Measurements from ENCODE around the gene ADAD2.

The ADAD2 gene

DNA sequence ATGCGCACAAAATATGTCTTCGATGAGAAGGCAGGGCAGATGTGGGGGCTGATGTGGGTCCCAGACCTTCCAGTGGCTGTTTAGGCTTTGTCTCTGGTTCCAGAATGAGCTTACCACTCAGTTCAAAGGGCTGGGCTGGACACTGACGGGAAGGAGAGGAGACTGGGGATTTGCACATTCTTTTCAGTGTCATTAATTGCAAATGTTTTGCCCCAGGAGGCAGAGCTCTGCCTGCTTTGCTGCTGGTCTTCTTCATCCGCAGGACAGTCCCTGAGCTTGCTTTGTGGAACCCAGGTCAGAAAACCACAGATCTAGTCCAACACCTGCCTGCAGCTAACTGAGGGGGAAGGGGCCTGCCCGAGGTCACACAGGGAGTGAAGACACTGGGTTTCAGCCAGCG is 28.0 kb downstream of the ADAD2 start:
- Histone ChIP-seq H2AFZ (ENCODE audit: low read length) (no peak overlapping the region), H3K36me3 (replicated peaks; ENCODE audit: insufficient read depth, low read length) (no peaks in the 10 kb centered on the region), H3F3A (ENCODE audit: insufficient read depth, low read length) (no peaks in the 10 kb centered on the region), H3K4me1 (ENCODE audit: low read length) (no peaks in the 10 kb centered on the region), H3K27me3 (replicated peaks; ENCODE audit: insufficient read depth, low read length) (peaks cover 50% of the 10 kb centered on the region), H3K27ac (ENCODE audit: low read length) (no peak overlapping the region), H3K79me2 (ENCODE audit: low read length) (no peaks in the 10 kb centered on the region), H3K4me2 (ENCODE audit: low read depth, low read length) (no peak overlapping the region), H3K4me3 (ENCODE audit: low read length) (no peak overlapping the region), H3K9ac (ENCODE audit: low read length) (no peak overlapping the region), H4K20me1 (ENCODE audit: insufficient read depth, low read length) (no peaks in the 10 kb centered on the region), H3K9me2 (replicated peaks; ENCODE audit: insufficient read depth, low read length) (no peaks in the 10 kb centered on the region), H3K9me3 (replicated peaks; ENCODE audit: insufficient read depth, low read length) (no peaks in the 10 kb centered on the region)
- no peak for DNase-seq
- no peak for TF ChIP-seq EZH2phosphoT487 (IDR thresholded peaks at IDR 0.05; ENCODE audit: low read length)
- TF ChIP-seq, protein P1, sequence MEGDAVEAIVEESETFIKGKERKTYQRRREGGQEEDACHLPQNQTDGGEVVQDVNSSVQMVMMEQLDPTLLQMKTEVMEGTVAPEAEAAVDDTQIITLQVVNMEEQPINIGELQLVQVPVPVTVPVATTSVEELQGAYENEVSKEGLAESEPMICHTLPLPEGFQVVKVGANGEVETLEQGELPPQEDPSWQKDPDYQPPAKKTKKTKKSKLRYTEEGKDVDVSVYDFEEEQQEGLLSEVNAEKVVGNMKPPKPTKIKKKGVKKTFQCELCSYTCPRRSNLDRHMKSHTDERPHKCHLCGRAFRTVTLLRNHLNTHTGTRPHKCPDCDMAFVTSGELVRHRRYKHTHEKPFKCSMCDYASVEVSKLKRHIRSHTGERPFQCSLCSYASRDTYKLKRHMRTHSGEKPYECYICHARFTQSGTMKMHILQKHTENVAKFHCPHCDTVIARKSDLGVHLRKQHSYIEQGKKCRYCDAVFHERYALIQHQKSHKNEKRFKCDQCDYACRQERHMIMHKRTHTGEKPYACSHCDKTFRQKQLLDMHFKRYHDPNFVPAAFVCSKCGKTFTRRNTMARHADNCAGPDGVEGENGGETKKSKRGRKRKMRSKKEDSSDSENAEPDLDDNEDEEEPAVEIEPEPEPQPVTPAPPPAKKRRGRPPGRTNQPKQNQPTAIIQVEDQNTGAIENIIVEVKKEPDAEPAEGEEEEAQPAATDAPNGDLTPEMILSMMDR (IDR thresholded peaks at IDR 0.05; ENCODE audit: low read length), result no peak
- no peak for TF ChIP-seq EZH2 (optimal IDR thresholded peaks at IDR 0.05; ENCODE audit: low read depth, low read length)

- Histone ChIP-seq H3K4me2 (ENCODE audit: low read depth, low read length) (no peak overlapping the region), H3K9ac (ENCODE audit: low read length) (no peak overlapping the region), H3K79me2 (ENCODE audit: low read length) (no peaks in the 10 kb centered on the region), H3F3A (ENCODE audit: insufficient read depth, low read length) (no peaks in the 10 kb centered on the region), H3K4me3 (ENCODE audit: low read length) (no peak overlapping the region), H3K27ac (ENCODE audit: low read length) (no peak overlapping the region), H3K36me3 (replicated peaks; ENCODE audit: insufficient read depth, low read length) (no peaks in the 10 kb centered on the region), H3K27me3 (replicated peaks; ENCODE audit: insufficient read depth, low read length) (peaks cover 64% of the 10 kb centered on the region), H3K4me1 (ENCODE audit: low read length) (no peaks in the 10 kb centered on the region), H3K9me2 (replicated peaks; ENCODE audit: insufficient read depth, low read length) (no peaks in the 10 kb centered on the region), H4K20me1 (ENCODE audit: insufficient read depth, low read length) (no peaks in the 10 kb centered on the region), H3K9me3 (replicated peaks; ENCODE audit: insufficient read depth, low read length) (no peaks in the 10 kb centered on the region), H2AFZ (ENCODE audit: low read length) (no peak overlapping the region)
- TF ChIP-seq EZH2 (optimal IDR thresholded peaks at IDR 0.05; ENCODE audit: low read depth, low read length) (no peak), EZH2phosphoT487 (IDR thresholded peaks at IDR 0.05; ENCODE audit: low read length) (no peak)
- TF ChIP-seq, protein P1 (IDR thresholded peaks at IDR 0.05; ENCODE audit: low read length), result no peak
- no peak for DNase-seq
Measured at GRCh38 chr16:84220851-84221250, 29.9 kb downstream of the ADAD2 start.

DNA sequence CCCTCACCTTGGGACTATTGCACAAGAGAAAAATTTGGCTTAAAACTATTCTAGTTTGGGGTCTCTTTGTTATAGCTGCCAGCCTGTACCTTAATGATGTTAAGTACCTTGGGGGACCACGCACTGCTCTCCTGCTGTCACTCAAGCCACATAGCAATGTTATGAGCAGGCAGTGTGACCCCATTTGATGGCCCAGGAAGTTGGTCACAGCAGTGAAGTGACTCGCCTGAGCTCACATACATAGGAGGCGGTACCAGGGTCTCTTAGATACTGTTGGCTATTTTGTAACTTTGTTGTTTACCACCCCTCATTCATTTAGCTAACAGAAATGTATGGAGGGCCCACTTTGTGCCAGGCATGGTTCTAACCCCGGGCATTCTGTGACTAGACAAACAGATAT is 32.5 kb downstream of the ADAD2 start:
- Histone ChIP-seq H3K9me2 (replicated peaks; ENCODE audit: insufficient read depth, low read length) (no peaks in the 10 kb centered on the region), H3F3A (ENCODE audit: insufficient read depth, low read length) (no peaks in the 10 kb centered on the region), H4K20me1 (ENCODE audit: insufficient read depth, low read length) (no peaks in the 10 kb centered on the region), H3K79me2 (ENCODE audit: low read length) (no peaks in the 10 kb centered on the region), H3K27me3 (replicated peaks; ENCODE audit: insufficient read depth, low read length) (peaks cover 70% of the 10 kb centered on the region), H3K4me2 (ENCODE audit: low read depth, low read length) (no peak overlapping the region), H3K27ac (ENCODE audit: low read length) (no peak overlapping the region), H2AFZ (ENCODE audit: low read length) (no peak overlapping the region), H3K4me3 (ENCODE audit: low read length) (no peak overlapping the region), H3K4me1 (ENCODE audit: low read length) (no peaks in the 10 kb centered on the region), H3K9ac (ENCODE audit: low read length) (no peak overlapping the region), H3K9me3 (replicated peaks; ENCODE audit: insufficient read depth, low read length) (no peaks in the 10 kb centered on the region), H3K36me3 (replicated peaks; ENCODE audit: insufficient read depth, low read length) (no peaks in the 10 kb centered on the region)
- DNase-seq, result no peak
- TF ChIP-seq EZH2 (optimal IDR thresholded peaks at IDR 0.05; ENCODE audit: low read depth, low read length) (no peak), EZH2phosphoT487 (IDR thresholded peaks at IDR 0.05; ENCODE audit: low read length) (no peak)
- TF ChIP-seq, protein P1 (IDR thresholded peaks at IDR 0.05; ENCODE audit: low read length), result no peak

All from MM.1S (cell line).